Measurements from ENCODE around the gene ARFGEF2. TPM values are rescaled to one million over a fixed set of nuclear protein-coding genes. Genes with fewer than 3 reads are reported as not detected.
"Not testable (repeated sequence)": the region's sequence is repeated elsewhere in the genome, so short reads cannot be mapped to it uniquely, and the experiment has no call there.

ARFGEF2 gene
- total and polyA plus RNA-seq, 3 donors from 2014 or later: 47.8 to 57.0 (median 52.6) TPM

DNA sequence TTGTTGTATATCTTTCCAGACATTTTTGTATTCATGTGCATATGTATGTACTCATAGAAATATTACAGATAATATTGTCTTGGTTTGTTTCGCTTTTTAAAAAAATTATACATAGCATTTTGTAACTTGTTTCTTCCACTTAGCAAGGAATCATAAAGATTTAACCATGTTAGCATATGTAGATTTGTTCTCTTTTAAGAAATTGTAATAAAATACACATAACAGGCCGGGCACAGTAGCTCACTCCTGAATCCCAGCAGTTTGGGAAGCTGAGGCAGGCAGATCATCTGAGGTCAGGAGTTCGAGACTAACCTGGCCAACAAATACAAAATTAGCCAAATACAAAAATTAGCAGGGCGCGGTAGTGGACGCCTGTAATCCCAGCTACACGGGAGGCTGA, 80.2 kb downstream of the ARFGEF2 start:
- WGBS, 2 donors: 96 to 98% methylated on average over 7 of the region's 7 CpGs
- Histone ChIP-seq H3K27me3 (no peaks in the 10 kb centered on the region), H3K4me1 (no peaks in the 10 kb centered on the region), H3K27ac (no peak overlapping the region), H3K36me3 (ENCODE audit: low read depth, missing control alignments) (no peaks in the 10 kb centered on the region), H3K9me3 (no peaks in the 10 kb centered on the region), H3K4me3 (no peak overlapping the region)
- no peak for TF ChIP-seq POLR2A (IDR thresholded peaks at IDR 0.05)
- TF ChIP-seq, protein P1, sequence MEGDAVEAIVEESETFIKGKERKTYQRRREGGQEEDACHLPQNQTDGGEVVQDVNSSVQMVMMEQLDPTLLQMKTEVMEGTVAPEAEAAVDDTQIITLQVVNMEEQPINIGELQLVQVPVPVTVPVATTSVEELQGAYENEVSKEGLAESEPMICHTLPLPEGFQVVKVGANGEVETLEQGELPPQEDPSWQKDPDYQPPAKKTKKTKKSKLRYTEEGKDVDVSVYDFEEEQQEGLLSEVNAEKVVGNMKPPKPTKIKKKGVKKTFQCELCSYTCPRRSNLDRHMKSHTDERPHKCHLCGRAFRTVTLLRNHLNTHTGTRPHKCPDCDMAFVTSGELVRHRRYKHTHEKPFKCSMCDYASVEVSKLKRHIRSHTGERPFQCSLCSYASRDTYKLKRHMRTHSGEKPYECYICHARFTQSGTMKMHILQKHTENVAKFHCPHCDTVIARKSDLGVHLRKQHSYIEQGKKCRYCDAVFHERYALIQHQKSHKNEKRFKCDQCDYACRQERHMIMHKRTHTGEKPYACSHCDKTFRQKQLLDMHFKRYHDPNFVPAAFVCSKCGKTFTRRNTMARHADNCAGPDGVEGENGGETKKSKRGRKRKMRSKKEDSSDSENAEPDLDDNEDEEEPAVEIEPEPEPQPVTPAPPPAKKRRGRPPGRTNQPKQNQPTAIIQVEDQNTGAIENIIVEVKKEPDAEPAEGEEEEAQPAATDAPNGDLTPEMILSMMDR (IDR thresholded peaks at IDR 0.05): no peak
- DNase-seq: no peak
- intact Hi-C loops (cut with DNase I; ENCODE audit: low total_unique reads): no loop called here

DNA sequence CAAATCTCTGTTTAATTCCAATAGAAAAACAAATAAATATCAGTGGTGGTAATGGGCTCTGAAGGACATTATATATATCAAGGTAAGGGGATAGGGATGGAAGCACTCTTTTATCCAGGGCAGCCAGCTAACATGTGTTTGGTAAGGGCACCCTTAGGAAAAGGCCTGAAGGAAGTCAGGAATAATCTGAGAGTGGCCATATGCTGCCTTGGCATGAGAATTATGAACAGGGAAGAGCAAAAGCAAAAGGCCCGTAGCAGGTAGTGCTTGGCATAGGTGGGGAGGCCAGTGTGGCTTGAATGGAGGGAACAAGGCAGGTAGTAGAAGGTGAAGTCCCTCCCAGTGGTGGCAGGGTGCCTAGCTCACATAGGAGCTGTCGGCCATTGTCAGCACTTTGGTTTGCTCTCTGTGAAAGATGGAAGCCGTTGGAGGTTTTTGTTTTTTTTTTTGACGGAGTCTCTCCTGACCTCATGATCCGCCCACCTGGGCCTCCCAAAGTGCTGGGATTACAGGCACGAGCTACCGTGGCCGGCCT, 85.0 kb downstream of the ARFGEF2 start:
- 77 to 86% methylated on average over 8 of the region's 8 CpGs for WGBS, 2 donors
- Histone ChIP-seq H3K27me3 (no peaks in the 10 kb centered on the region), H3K9me3 (no peaks in the 10 kb centered on the region), H3K4me1 (no peaks in the 10 kb centered on the region), H3K36me3 (ENCODE audit: low read depth, missing control alignments) (no peaks in the 10 kb centered on the region), H3K27ac (no peak overlapping the region), H3K4me3 (no peak overlapping the region)
- intact Hi-C loops (cut with DNase I; ENCODE audit: low total_unique reads): no loop called here
- TF ChIP-seq, protein P1 (IDR thresholded peaks at IDR 0.05): no peak
- TF ChIP-seq POLR2A (IDR thresholded peaks at IDR 0.05): no peak
- no peak for DNase-seq

DNA sequence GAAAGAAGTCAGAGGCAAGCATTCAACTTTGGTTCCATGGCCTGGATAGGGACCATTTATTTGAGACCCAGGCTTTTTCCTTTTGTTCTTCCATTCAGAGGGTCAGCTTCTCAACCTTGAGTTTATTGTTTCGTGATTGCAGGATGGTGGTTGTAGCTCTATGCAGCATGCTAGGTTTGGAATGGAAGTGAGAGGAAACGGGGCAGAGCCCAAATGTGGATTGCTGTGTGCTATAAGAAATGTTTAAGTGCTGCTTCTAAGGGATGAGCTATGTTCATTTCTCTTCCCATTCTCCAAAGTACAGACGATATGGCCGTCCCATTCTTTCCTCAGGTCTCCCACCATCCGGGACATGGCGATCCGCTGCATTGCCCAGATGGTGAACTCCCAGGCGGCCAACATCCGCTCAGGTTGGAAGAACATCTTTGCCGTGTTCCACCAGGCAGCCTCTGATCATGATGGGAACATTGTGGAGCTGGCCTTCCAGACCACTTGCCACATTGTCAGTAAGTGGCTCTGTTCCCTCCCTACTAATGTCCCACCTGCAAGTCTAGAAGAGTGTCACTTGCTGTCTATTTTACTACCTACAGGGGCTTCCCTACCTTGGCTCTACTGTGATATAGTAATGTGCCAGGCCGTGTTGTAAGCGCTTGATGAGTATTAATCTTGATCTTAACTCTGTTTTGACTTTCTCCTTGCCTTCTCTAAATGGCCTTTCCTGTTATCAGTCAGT, 88.6 kb downstream of the ARFGEF2 start:
- H3K4me1 ChIP-seq: no peaks in the 10 kb centered on the region
- intact Hi-C loops (cut with DNase I; ENCODE audit: low total_unique reads): no loop called here
- 89 to 93% methylated on average over 12 of the region's 12 CpGs for WGBS, 2 donors

DNA sequence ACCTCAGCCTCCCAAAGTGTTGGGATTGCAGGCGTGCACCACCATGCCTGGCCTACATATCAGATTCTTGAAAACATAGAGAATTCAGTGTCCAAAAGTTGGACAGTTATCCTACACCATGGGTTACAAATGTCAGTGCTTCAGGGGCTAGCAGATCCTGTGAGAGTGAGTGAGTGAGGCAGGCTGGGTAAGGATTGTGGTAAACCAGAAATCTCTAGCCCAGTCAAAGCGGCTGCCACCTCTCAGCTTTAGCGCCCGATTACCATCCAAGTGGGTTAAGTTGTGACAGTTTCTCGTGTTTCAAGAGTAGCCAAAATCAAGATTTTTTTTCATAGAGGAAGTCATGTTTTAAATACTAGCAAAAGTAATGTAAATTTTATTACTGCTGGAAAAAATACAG, 102.7 kb downstream of the ARFGEF2 start:
- intact Hi-C loops (cut with DNase I; ENCODE audit: low total_unique reads): no loop called here
- Histone ChIP-seq H3K4me1 (no peaks in the 10 kb centered on the region), H3K36me3 (ENCODE audit: low read depth, missing control alignments) (no peaks in the 10 kb centered on the region), H3K4me3 (no peak overlapping the region), H3K27me3 (no peaks in the 10 kb centered on the region), H3K9me3 (no peaks in the 10 kb centered on the region), H3K27ac (no peak overlapping the region)
- no peak for TF ChIP-seq POLR2A (IDR thresholded peaks at IDR 0.05)
- TF ChIP-seq, protein P1 (IDR thresholded peaks at IDR 0.05): no peak
- 94 to 97% methylated on average over 5 of the region's 5 CpGs for WGBS, 2 donors
- no peak for DNase-seq

More for the DNA sequence above, 88.6 kb downstream of the ARFGEF2 start:
- Histone ChIP-seq H3K36me3 (ENCODE audit: low read depth, missing control alignments) (no peaks in the 10 kb centered on the region), H3K27me3 (no peaks in the 10 kb centered on the region), H3K4me3 (no peak overlapping the region), H3K27ac (no peak overlapping the region), H3K9me3 (no peaks in the 10 kb centered on the region)
- TF ChIP-seq, protein P1 (IDR thresholded peaks at IDR 0.05): no peak
- TF ChIP-seq POLR2A (IDR thresholded peaks at IDR 0.05): no peak
- DNase-seq: no peak

GRCh38 chr20:49028177-49028576, 106.7 kb downstream of the ARFGEF2 start:
- 100% methylated on average over 2 of the region's 2 CpGs for WGBS, 2 donors
- H3K9me3 ChIP-seq; intact Hi-C loops (cut with DNase I; ENCODE audit: low total_unique reads); H3K27ac ChIP-seq; H3K4me1 ChIP-seq; H3K4me3 ChIP-seq; H3K36me3 ChIP-seq (ENCODE audit: low read depth, missing control alignments); H3K27me3 ChIP-seq; DNase-seq: not testable (repeated sequence)
